ENCODE data around the gene MGAT4A. TPM values are rescaled to one million over a fixed set of nuclear protein-coding genes. Genes with fewer than 3 reads are reported as not detected.

The MGAT4A gene
- total and polyA plus RNA-seq, 2 of the 13 experiments (the other 11 are each of a cell fraction or from before 2014, with no cell fraction given): 47.2 to 90.9 TPM

GRCh38 chr2:98712145-98712544, 18.8 kb downstream of the MGAT4A start:
- intact Hi-C loops (cut with micrococcal nuclease; ENCODE audit: unreplicated experiment) (no loop called here), in situ Hi-C loops (cut with HindIII; ENCODE audit: extremely low pct_ligation_motif_present, low pct_unique_long_range_greater_than_20kb) (no loop called here)
- Histone ChIP-seq H3K27me3 (ENCODE audit: control insufficient read depth in 1 of 2, insufficient read depth in 2 of 2, low read length in 2 of 2) (no peaks in the 10 kb centered on the region), H3K9me3 (ENCODE audit: low read length) (no peaks in the 10 kb centered on the region), H3K27ac (ENCODE audit: extremely low read length, insufficient read depth, low read length) (no peak overlapping the region), H3K4me1 (ENCODE audit: insufficient read depth, low read length) (peaks cover 12% of the 10 kb centered on the region), H3K79me2 (ENCODE audit: insufficient read depth, low read length) (peaks cover 82% of the 10 kb centered on the region), H2AFZ (ENCODE audit: low read length) (no peak overlapping the region), H4K20me1 (ENCODE audit: insufficient read depth, low read length) (peaks cover 5% of the 10 kb centered on the region; the same call in 1 of the 2 replicates), H3K9ac (ENCODE audit: insufficient read depth, low read depth, low read length) (no peak overlapping the region), H3K36me3 (replicated peaks in 1 of 2; ENCODE audit: control insufficient read depth in 1 of 2, insufficient read depth in 2 of 2, low read length in 2 of 2) (peaks cover 1 to 7% of the 10 kb centered on the region in 2 experiments; a peak in 3 of 5 replicates), H3K4me3 (replicated peaks in 1 of 3; ENCODE audit: insufficient read depth in 1 of 3, low read depth in 2 of 3, low read length in 3 of 3) (no peak overlapping the region), H3K4me2 (ENCODE audit: low read depth, low read length) (no peak overlapping the region)
- ATAC-seq (no peak), DNase-seq (ENCODE audit: low spot score) (no peak), FAIRE-seq (no peak)
- POLR2A ChIA-PET: interaction anchor here (0.8 kb wide), 2 partner anchors 10 to 16 kb away, joined by 3 read pairs; no protein-coding TSS in a partner anchor
- CTCF ChIA-PET (ENCODE audit: low intra/inter-chr PET ratio, low total read pairs): no interaction called here
- no peak for TF ChIP-seq ZNF563 (CRISPR knock-in tag; IDR thresholded peaks at IDR 0.05)
- no peak for TF ChIP-seq HNRNPH1 (optimal IDR thresholded peaks at IDR 0.05; ENCODE audit: low read depth, low read length)
- TF ChIP-seq NFKB2 (CRISPR knock-in tag; IDR thresholded peaks at IDR 0.05; ENCODE audit: borderline replicate concordance): no peak
- BruUV-seq (replicated peaks): no TSS peak
- WGBS (ENCODE audit: low lambda C conversion rate): 99% methylated on average over 3 of the region's 3 CpGs

- TSS peak; percentile 20 for BruUV-seq (replicated peaks)
- Histone ChIP-seq H3K4me2 (ENCODE audit: low read depth, low read length) (no peak overlapping the region), H3K9ac (ENCODE audit: insufficient read depth, low read depth, low read length) (no peak overlapping the region), H3K27me3 (ENCODE audit: control insufficient read depth in 1 of 2, insufficient read depth in 2 of 2, low read length in 2 of 2) (no peaks in the 10 kb centered on the region), H3K79me2 (ENCODE audit: insufficient read depth, low read length) (peaks cover 83% of the 10 kb centered on the region), H3K4me3 (replicated peaks in 1 of 3; ENCODE audit: insufficient read depth in 1 of 3, low read depth in 2 of 3, low read length in 3 of 3) (no peak overlapping the region), H4K20me1 (ENCODE audit: insufficient read depth, low read length) (peaks cover 5% of the 10 kb centered on the region; the same call in 1 of the 2 replicates), H3K36me3 (replicated peaks in 1 of 2; ENCODE audit: control insufficient read depth in 1 of 2, insufficient read depth in 2 of 2, low read length in 2 of 2) (peaks cover 1 to 7% of the 10 kb centered on the region in 2 experiments; a peak in 3 of 5 replicates), H3K27ac (ENCODE audit: extremely low read length, insufficient read depth, low read length) (no peak overlapping the region), H3K9me3 (ENCODE audit: low read length) (no peaks in the 10 kb centered on the region), H3K4me1 (ENCODE audit: insufficient read depth, low read length) (peaks cover 12% of the 10 kb centered on the region), H2AFZ (ENCODE audit: low read length) (no peak overlapping the region)
- ATAC-seq (no peak), FAIRE-seq (no peak), DNase-seq (ENCODE audit: low spot score) (no peak)
- WGBS (ENCODE audit: low lambda C conversion rate): over 99% methylated on average over 3 of the region's 3 CpGs
- ChIA-PET CTCF (ENCODE audit: low intra/inter-chr PET ratio, low total read pairs) (no interaction called here), POLR2A (no interaction called here)
- in situ Hi-C loops (cut with HindIII; ENCODE audit: extremely low pct_ligation_motif_present, low pct_unique_long_range_greater_than_20kb) (no loop called here), intact Hi-C loops (cut with micrococcal nuclease; ENCODE audit: unreplicated experiment) (no loop called here)
- no peak for TF ChIP-seq U2AF2 (IDR thresholded peaks at IDR 0.05; ENCODE audit: low read depth, low read length)
- TF ChIP-seq PRPF4 (IDR thresholded peaks at IDR 0.05; ENCODE audit: low read depth, low read length, poor library complexity, severe bottlenecking): no peak
- no peak for TF ChIP-seq IKZF4 (CRISPR knock-in tag; IDR thresholded peaks at IDR 0.05; ENCODE audit: borderline replicate concordance, low read depth, not compliant biosample characterization)
- TF ChIP-seq ZNF598 (CRISPR knock-in tag; IDR thresholded peaks at IDR 0.05; ENCODE audit: borderline replicate concordance): no peak
- TF ChIP-seq STAG1 (CRISPR knock-in tag; IDR thresholded peaks at IDR 0.05): no peak
- no peak for TF ChIP-seq TAF1 (CRISPR knock-in tag; IDR thresholded peaks at IDR 0.05)
- TF ChIP-seq ZNF232 (CRISPR knock-in tag; IDR thresholded peaks at IDR 0.05; ENCODE audit: borderline replicate concordance): no peak
- no peak for TF ChIP-seq SMC3 (IDR thresholded peaks at IDR 0.05; ENCODE audit: low read length)
- no peak for TF ChIP-seq STAT6 (CRISPR knock-in tag; IDR thresholded peaks at IDR 0.05; ENCODE audit: borderline replicate concordance)
- TF ChIP-seq BHLHE40 (IDR thresholded peaks at IDR 0.05; ENCODE audit: low read length): no peak
- no peak for TF ChIP-seq KDM1A (CRISPR knock-in tag; IDR thresholded peaks at IDR 0.05)
- TF ChIP-seq RBM39 (IDR thresholded peaks at IDR 0.05; ENCODE audit: low read depth, low read length, poor library complexity, severe bottlenecking): no peak
- TF ChIP-seq EEA1 (CRISPR knock-in tag; IDR thresholded peaks at IDR 0.05; ENCODE audit: borderline replicate concordance): no peak
- TF ChIP-seq PAF1 (CRISPR knock-in tag; IDR thresholded peaks at IDR 0.05): no peak
Observed at GRCh38 chr2:98711506-98711905, 19.4 kb downstream of the MGAT4A start.
